ENCODE data around the gene LETM1.

Gene LETM1

GRCh38 chr4:1806596-1807331 is 49.2 kb downstream of the LETM1 start:
- no peak for ATAC-seq
- TF ChIP-seq ZFP30 (CRISPR knock-in tag; IDR thresholded peaks at IDR 0.05) (no peak), CSRNP3 (CRISPR knock-in tag; IDR thresholded peaks at IDR 0.05) (no peak), POU6F1 (CRISPR knock-in tag; IDR thresholded peaks at IDR 0.05; ENCODE audit: borderline replicate concordance, low read depth) (no peak), RARB (CRISPR knock-in tag; IDR thresholded peaks at IDR 0.05) (no peak)

DNA sequence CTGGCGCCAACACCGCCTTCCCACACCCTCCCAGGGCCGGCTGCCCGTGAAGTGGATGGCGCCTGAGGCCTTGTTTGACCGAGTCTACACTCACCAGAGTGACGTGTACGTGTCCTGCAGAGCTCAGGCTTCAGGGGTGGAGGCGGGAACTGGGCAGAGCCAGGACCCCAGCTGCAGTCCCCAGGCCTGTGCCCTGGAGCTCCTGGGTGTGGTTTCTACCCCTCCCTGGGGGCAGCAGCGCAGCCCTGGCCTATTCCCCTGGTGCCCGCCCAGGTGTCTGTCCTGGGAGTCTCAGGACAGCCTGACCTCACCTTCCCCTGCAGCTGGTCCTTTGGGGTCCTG is 49.8 kb downstream of the LETM1 start:
- ATAC-seq = no peak
- TF ChIP-seq ZNF8 (CRISPR knock-in tag; IDR thresholded peaks at IDR 0.05) (no peak), ZNF565 (CRISPR knock-in tag; conservative IDR thresholded peaks at IDR 0.05; ENCODE audit: low read depth) (no peak)

DNA sequence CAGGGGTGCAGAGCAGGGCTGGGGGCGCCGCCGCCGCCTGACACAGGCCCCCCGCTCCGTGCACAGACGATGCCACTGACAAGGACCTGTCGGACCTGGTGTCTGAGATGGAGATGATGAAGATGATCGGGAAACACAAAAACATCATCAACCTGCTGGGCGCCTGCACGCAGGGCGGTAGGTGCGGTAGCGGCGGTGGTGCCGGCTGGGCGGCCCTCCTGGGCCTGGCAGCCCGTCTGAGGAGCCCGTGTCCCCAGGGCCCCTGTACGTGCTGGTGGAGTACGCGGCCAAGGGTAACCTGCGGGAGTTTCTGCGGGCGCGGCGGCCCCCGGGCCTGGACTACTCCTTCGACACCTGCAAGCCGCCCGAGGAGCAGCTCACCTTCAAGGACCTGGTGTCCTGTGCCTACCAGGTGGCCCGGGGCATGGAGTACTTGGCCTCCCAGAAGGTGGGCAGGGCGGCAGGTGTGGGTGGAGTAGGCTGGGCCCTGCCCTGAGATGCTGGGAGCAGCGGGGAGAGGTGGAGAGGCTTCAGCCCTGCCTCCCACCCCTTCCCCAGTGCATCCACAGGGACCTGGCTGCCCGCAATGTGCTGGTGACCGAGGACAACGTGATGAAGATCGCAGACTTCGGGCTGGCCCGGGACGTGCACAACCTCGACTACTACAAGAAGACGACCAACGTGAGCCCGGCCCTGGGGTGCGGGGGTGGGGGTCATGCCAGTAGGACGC is 50.3 kb downstream of the LETM1 start:
- ATAC-seq = no peak
- TF ChIP-seq ZNF565 (CRISPR knock-in tag; conservative IDR thresholded peaks at IDR 0.05; ENCODE audit: low read depth) (no peak), ZNF8 (CRISPR knock-in tag; IDR thresholded peaks at IDR 0.05) (no peak), ESRRG (CRISPR knock-in tag; IDR thresholded peaks at IDR 0.05) (no peak), ISL1 (CRISPR knock-in tag; IDR thresholded peaks at IDR 0.05) (no peak), TOX (CRISPR knock-in tag; IDR thresholded peaks at IDR 0.05; ENCODE audit: borderline replicate concordance) (no peak), ZFP3 (CRISPR knock-in tag; IDR thresholded peaks at IDR 0.05) (no peak), TSHZ2 (CRISPR knock-in tag; IDR thresholded peaks at IDR 0.05) (no peak), TCF4 (CRISPR knock-in tag; IDR thresholded peaks at IDR 0.05; ENCODE audit: borderline replicate concordance) (no peak), POU6F1 (CRISPR knock-in tag; IDR thresholded peaks at IDR 0.05; ENCODE audit: borderline replicate concordance, low read depth) (no peak), ZNF70 (CRISPR knock-in tag; IDR thresholded peaks at IDR 0.05) (no peak), GLIS3 (CRISPR knock-in tag; IDR thresholded peaks at IDR 0.05) (no peak), ZFP30 (CRISPR knock-in tag; IDR thresholded peaks at IDR 0.05) (no peak), BACH2 (CRISPR knock-in tag; IDR thresholded peaks at IDR 0.05; ENCODE audit: borderline replicate concordance) (no peak), RARB (CRISPR knock-in tag; IDR thresholded peaks at IDR 0.05) (no peak), CREB5 (CRISPR knock-in tag; IDR thresholded peaks at IDR 0.05; ENCODE audit: low read depth) (no peak)
- TF ChIP-seq, protein P1, sequence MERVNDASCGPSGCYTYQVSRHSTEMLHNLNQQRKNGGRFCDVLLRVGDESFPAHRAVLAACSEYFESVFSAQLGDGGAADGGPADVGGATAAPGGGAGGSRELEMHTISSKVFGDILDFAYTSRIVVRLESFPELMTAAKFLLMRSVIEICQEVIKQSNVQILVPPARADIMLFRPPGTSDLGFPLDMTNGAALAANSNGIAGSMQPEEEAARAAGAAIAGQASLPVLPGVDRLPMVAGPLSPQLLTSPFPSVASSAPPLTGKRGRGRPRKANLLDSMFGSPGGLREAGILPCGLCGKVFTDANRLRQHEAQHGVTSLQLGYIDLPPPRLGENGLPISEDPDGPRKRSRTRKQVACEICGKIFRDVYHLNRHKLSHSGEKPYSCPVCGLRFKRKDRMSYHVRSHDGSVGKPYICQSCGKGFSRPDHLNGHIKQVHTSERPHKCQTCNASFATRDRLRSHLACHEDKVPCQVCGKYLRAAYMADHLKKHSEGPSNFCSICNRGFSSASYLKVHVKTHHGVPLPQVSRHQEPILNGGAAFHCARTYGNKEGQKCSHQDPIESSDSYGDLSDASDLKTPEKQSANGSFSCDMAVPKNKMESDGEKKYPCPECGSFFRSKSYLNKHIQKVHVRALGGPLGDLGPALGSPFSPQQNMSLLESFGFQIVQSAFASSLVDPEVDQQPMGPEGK (CRISPR knock-in tag; IDR thresholded peaks at IDR 0.05; ENCODE audit: borderline replicate concordance) = no peak

Measured in SK-N-SH treated with all-trans-retinoic acid at 6 μM for 48 hours (cell line).